Cardiac fibroblast (primary cell): ENCODE measurements around the gene RRP9.

Experiments
- DNase-seq, 2 donors: peaks; one replicate each; pipeline versions ENCODE4 v3.0.0 to v3.0.0-alpha.2; 2010; ENCODE audit warnings: low read depth in 2 of 2
- H3K4me3 ChIP-seq, 2 donors: replicated peaks in 1 of 2; 1 replicate in 1 of 2; 2 replicates in 1 of 2; pipeline ENCODE4 v1.5.1; 2011; ENCODE audit warnings: low read depth in 2 of 2, low read length in 2 of 2, mild to moderate bottlenecking in 2 of 2, moderate library complexity in 1 of 2
- CTCF ChIP-seq: IDR thresholded peaks from one replicate; pipeline ENCODE4 v1.5.1; 2011; ENCODE audit warnings: low read depth, mild to moderate bottlenecking, low read length, inconsistent platforms

RRP9 gene

GRCh38 chr3:51966486-51966885, 24.8 kb upstream of the RRP9 start:
- peak overlapping the region; percentile 67 to 68 for H3K4me3 ChIP-seq
- DNase-seq, result no peak
- TF ChIP-seq CTCF, result no peak

- DNase-seq, result no peak
- H3K4me3 ChIP-seq, result no peak overlapping the region
- TF ChIP-seq CTCF, result no peak
These were observed 24.3 kb upstream of the RRP9 start for GRCh38 chr3:51966016-51966415.

GRCh38 chr3:51964521-51964920, 22.8 kb upstream of the RRP9 start:
- no peak for DNase-seq
- no peak for TF ChIP-seq CTCF
- H3K4me3 ChIP-seq, result no peak overlapping the region

GRCh38 chr3:51963951-51964451, 22.3 kb upstream of the RRP9 start:
- no peak for TF ChIP-seq CTCF
- no peak for DNase-seq
- H3K4me3 ChIP-seq, result no peak overlapping the region

- peak in 1 of 2 donors; percentile 12 for DNase-seq
- TF ChIP-seq CTCF, result no peak
- H3K4me3 ChIP-seq, result no peak overlapping the region
These were observed 21.3 kb upstream of the RRP9 start for GRCh38 chr3:51962854-51963530.

- H3K4me3 ChIP-seq, result no peak overlapping the region
- no peak for DNase-seq
- TF ChIP-seq CTCF, result no peak
These were observed 20.2 kb upstream of the RRP9 start for GRCh38 chr3:51961602-51962569.
